GM19324 (cell line): ENCODE results near the gene PGF.

ENCODE experiments used
- ATAC-seq: cut with Tn5 transposase; IDR thresholded peaks from one replicate; pipeline ENCODE4 v1.9.1; 2021; ENCODE audit warnings: mild to moderate bottlenecking, moderate library complexity; ENCODE audit not compliant: unreplicated experiment, low FRiP score

Gene PGF

DNA sequence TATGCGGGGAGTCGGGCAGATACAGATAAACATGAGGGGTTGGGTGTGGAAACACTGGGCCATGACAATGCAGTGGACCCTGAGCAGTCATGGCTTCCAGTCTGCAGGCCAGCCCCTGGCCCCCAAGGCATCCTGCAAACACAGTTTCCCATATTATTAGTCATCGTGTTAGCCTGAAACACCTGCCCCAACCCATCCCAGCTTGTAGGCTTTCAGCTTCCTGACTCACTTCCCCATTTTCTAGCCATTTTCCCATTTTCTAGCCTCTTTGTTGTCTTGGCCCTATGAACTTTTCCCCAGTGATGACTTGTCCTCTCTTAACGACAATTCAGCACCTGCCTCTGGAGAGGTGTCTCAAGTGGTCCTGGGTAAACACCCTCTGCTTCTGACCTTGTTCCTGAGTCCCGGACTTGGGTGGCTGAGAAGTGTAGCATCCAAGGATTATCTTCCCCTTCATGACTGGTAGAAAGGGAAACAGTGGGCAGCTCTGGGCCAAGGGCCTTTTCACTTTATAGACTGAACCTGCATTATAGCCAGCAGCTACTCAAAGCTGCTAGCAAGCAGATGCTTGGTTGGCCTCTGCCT, 4.3 kb upstream of the PGF start:
- ATAC-seq = no peak

GRCh38 chr14:74956280-74957072, 1.1 kb upstream of the PGF start:
- ATAC-seq = no peak

- ATAC-seq = no peak
These were observed 556 bp upstream of the PGF start for GRCh38 chr14:74956027-74956279.

DNA sequence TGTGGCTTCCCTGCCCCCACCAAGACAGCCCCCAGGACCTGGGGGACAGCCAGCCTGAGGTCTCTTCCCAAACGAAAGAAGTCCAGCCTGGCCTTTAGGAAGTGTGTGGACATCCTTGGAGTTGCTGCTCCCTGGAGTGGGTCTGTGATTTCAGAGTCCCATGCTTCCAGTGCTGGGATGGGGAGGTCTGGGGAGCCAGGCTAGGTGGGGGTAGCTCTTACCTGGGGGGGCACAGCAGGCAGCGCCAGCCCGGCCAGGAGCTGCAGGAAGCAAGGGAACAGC, 509 bp downstream of the PGF start:
- ATAC-seq = no peak

GRCh38 chr14:74954232-74954946, 1.0 kb downstream of the PGF start:
- ATAC-seq = no peak

DNA sequence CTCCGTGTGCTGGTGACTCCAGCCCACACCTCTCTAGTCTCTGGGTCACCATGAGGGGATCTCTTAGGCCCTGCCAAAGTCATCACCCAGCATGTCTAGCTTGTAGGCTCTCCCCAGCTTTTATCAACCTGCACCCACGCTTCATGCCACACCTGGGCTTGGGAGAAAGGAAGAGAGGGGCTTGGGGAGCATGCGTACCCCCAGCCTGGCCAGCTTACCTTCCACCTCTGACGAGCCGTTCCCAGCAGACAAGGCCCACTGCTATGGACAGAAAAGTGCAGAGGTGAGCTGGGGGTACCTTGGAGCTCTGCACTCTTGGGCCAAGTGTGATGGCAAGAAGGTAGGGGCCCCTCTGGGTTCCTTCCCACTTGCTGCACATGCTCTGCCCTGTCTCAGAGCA, 1.7 kb downstream of the PGF start:
- no peak for ATAC-seq

GRCh38 chr14:74952697-74953484, 2.5 kb downstream of the PGF start:
- no peak for ATAC-seq

DNA sequence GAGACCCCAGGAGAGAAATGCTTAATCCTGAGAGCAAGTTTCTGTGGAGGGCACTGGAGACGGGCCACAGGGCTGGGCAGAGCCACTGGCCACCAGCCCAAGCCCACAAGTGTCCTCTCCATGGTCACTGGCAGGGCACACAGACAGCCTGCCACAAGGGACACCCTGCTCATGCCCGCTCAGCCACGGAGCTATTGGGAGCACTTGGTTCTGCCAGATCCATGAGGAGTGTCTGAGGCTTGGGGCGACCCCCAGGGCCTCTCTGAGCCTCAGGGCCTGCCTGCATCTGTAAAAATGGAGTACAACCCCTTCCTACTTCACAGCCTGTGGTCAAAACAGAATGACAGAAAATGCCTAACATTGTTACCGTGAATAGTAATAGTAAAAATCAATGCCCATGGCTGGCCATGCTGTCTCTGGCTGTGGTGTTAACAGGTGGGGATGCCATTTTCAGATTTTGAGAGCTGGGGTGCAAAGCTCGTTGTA, 3.2 kb downstream of the PGF start:
- ATAC-seq = no peak

DNA sequence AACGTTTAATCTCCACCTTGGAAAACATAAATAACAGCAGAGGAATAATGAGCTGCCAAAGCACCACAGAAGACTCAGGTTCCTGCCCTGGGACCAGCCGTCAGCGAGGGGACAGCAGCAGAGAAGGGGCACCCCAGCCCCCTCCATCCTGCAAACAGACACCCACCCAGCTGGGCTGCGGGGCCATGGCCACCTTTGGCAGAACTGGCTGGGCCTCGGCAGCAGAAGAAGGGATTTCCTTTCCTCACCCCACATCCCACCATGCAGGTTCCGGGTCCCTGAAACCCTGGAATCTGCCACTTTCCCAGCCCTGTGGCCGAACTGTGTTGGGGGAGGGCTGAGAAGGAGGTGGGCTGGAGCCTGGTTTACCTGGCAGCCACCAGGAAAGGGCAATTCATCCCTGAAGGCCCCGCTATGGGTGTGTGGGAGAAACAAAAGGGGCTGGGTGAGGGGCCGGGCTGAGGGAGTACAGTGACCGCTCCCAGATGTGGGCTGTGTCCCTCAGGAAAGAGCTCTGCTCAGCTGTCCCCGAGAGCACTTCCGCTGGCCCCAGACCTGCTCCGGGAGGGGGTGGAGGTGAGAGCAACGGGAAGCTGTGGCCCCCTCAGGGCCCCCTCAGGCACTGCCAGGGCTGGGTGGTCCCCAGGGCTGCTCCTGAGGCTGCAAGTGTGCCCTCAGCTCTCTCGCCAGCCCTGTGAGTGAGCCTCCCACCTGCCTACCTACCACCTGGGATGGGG, 3.8 kb downstream of the PGF start:
- no peak for ATAC-seq

DNA sequence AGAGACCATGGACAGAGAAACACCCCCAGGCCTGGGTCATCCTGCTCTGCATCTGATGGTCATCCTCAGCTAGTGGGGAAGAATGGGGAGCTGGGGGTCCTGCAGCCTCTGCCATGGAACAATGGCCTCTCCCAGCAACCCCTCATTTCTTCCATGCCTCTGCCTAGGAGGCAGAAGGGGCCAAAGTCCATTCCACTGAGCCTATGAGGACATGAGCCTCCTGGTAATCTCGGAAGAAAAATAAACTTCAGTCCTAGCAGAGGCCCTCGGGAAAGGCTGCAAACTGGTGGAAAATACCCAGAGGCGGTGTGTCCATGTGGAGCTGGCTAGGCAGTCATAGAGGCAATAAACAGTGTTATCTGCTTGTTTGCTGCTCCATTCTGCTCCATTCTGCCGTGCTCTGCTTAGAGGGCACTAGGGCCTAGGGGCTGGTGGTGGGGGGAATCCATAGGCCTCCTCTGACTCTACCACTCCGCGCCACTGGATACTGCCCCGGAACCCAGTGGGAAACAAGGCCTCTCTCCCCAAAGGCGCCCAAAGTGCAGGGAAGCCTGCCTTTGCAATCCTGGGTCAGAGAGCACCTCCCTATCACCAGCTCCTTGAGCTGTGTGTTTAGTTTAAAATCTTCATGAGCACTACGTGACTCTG, 4.5 kb downstream of the PGF start:
- no peak for ATAC-seq

GRCh38 chr14:74949859-74950573, 5.4 kb downstream of the PGF start:
- ATAC-seq = no peak

DNA sequence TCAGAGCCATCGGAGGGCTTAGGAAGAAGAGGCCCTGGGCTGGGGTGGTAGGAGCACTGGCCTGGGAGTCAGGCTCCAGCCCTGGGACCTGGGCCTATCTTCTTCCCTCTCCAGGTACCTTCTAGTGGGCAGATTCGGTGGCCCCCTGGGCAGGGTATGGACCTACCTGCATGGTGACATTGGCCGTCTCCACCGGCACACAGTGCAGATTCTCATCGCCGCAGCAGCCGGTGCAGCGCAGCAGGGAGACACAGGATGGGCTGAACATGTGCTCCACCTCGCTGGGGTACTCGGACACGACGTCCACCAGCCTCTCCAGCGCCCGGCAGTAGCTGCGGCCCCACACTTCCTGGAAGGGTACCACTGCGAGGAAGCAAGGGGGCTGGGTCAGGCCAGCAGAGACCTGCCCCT, 6.2 kb downstream of the PGF start:
- ATAC-seq = no peak

- no peak for ATAC-seq
These were observed 6.9 kb downstream of the PGF start for GRCh38 chr14:74948228-74949175.

GRCh38 chr14:74947353-74948227, 7.8 kb downstream of the PGF start:
- ATAC-seq = no peak

DNA sequence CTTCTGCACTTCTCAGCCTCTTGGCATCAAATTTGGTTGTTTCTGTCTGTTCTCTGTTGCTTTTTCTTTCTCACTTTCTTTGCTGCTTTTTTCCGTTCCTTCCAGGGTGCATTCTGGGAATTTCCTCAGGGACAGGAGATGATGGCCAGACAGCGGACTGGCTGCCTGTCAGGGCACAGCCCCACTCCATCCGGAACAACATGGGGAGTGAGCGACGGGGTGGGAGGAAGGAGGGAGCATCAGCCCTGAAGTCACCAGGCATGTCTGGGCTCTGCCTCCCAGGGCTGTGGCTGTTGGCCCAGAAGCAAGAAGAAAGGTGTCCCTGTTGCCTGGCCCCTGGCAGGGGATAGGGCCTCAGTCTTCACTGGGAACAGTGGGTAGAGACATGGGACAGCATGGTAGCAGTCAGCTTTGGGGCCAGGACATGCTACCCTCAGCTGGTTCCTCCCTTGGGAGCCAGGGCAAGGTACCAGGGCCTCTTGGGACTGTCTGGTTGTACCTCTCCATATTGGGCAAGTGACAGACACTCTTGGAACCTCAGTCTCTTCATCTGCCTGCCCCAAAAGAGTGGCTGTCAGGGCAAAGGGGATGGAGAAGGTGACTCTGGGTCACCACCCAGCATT, 8.6 kb downstream of the PGF start:
- no peak for ATAC-seq

GRCh38 chr14:74945852-74946658, 9.3 kb downstream of the PGF start:
- no peak for ATAC-seq
